Activated CD4-positive, alpha-beta T cell treated with anti-CD3 and anti-CD28 coated beads, Interleukin-2, amount 50 U/mL, for 48 hours (primary cell): ENCODE results near the gene CSNK1G3.

Source experiments
- DNase-seq, 2 experiments: peaks; one replicate each; pipeline ENCODE4 v3.0.0-alpha.2; 2020

The CSNK1G3 gene

DNA sequence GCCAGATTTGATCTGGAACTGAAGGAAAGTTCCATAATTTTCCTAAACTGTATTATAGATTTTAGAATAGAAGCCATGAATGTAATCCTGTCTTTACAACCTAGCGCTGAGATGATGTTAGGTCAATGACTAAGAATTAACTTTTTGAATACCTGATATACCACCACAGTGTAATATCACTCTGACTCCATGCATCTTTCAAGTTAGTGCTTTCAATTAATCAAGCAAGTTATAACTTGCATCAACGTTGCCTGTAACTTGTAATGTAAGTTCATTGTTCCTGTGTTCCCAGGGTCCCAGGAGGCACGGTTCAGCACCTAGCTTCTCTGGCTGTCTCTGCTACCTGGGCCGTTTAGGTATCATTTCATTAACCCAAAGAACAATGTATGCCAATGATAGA is 139.3 kb downstream of the CSNK1G3 start:
- no peak for DNase-seq

DNA sequence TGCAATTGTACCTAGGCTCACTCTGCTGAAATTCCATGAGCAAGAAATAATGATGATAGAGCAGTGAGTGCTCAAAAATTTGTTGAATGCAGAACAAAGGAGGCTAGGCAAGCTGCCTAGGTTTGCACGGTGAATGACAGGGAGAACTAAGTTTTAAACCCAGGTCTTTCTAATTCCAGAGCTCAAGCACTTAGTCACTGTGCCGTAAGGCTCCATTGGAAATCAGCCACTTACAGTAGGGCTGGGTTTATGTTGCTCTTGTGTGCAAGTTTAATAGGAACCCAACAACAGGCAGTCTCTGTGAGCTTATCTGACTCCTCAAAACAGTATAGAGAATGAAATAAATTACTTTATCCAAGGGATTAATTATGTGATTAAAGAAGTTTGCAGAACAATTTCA is 147.0 kb downstream of the CSNK1G3 start:
- no peak for DNase-seq

DNA sequence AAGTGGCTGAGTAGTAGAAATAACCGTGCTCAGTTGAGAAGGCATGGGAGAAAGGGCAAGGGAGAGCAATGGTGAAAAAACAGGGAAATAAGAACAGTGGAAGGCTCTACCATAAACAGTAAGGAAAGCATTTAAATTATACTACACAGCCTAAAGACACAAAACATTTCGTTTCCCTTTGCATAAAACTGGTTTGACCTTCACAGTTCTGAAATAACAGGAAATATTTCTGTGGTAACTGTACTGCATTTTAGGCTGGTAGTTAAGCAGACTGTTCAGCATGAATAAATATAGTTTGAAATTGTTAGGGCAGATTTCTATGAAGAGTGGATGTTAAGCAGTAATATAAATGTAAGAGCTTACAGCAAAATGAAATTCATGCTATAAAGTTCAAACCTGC is 147.5 kb downstream of the CSNK1G3 start:
- DNase-seq, result no peak

DNA sequence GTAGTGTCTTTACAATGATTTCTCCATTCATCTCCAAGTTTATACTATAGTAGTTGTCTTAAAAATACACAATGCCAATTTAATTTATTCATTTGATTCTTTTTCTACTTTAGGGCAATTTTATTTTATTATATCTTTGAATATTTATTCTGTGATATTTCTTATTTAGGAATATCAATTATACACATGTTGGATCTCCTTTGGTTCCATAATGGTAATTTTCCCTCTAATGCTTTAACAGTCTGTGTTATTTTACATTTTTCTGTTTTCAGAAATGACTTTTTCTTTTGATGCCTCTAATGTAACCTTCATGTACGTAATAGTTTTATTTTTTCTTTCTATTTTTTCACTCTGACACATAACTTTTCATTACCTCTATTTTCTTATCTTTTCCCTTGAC is 153.0 kb downstream of the CSNK1G3 start:
- no peak for DNase-seq

DNA sequence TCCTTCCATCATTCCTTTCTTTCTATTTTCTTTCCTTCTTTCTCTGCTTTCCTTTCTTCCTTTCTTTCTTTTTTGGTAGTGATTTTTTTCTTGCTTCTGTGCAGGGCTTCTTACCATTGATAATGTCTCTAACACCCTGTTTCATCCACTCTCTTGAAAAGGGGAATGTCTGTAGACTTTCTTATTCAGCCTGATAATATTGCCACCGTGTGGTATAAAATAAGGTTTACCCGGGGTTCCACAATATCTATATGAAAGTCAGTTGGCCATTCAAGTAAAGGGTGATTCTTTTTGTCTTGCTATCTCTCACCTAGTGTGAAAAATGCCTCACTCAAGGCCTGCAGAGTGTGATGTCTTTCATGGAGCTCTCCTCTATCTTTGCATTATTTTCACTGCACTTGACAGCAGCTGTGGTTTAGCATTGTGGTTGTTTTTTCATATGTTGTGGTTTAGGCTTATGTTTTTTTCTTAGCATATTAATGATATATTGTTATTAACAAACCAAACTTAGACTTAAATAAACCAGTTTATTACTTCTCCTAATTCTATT is 153.9 kb downstream of the CSNK1G3 start:
- no peak for DNase-seq
